Activated CD4-positive, alpha-beta T cell treated with anti-CD3 and anti-CD28 coated beads, Interleukin-2, amount 50 U/mL, for 4 hours (primary cell): ENCODE data around the gene KCTD5.
"Not testable (repeated sequence)": the region's sequence is repeated elsewhere in the genome, so short reads cannot be mapped to it uniquely, and the experiment has no call there.

Experiments
- DNase-seq, 2 experiments: peaks; one replicate each; pipeline ENCODE4 v3.0.0-alpha.2; 2020

KCTD5 gene

GRCh38 chr16:2682209-2683021, at the start of gene KCTD5:
KCTD5 (plus strand) TSS chr16:2682523; CDS start chr16:2682549, 26 bp downstream.
- DNase-seq = peak; percentile 95 to 96

GRCh38 chr16:2639071-2639721, 43.1 kb upstream of the KCTD5 start:
- DNase-seq = peak; percentile 57 to 59

GRCh38 chr16:2639722-2640072, 42.6 kb upstream of the KCTD5 start:
- not testable (repeated sequence) for DNase-seq

GRCh38 chr16:2642561-2642960, 39.8 kb upstream of the KCTD5 start:
- not testable (repeated sequence) for DNase-seq

GRCh38 chr16:2644754-2645453, 37.4 kb upstream of the KCTD5 start:
- DNase-seq = not testable (repeated sequence)

- DNase-seq = not testable (repeated sequence)
These were observed 31.0 kb upstream of the KCTD5 start for GRCh38 chr16:2651268-2651871.

- not testable (repeated sequence) for DNase-seq
These were observed 28.4 kb upstream of the KCTD5 start for GRCh38 chr16:2653915-2654314.

GRCh38 chr16:2654949-2655348, 27.4 kb upstream of the KCTD5 start:
- DNase-seq = not testable (repeated sequence)

GRCh38 chr16:2656985-2657384, 25.3 kb upstream of the KCTD5 start:
- DNase-seq = no peak

- not testable (repeated sequence) for DNase-seq
These were observed 24.5 kb upstream of the KCTD5 start for GRCh38 chr16:2657803-2658202.

- not testable (repeated sequence) for DNase-seq
These were observed 22.8 kb upstream of the KCTD5 start for GRCh38 chr16:2659560-2659959.

GRCh38 chr16:2660014-2660662, 22.2 kb upstream of the KCTD5 start:
- not testable (repeated sequence) for DNase-seq

- peak; percentile 23 to 37 for DNase-seq
These were observed 21.5 kb upstream of the KCTD5 start for GRCh38 chr16:2660755-2661373.

GRCh38 chr16:2663553-2664546, 18.5 kb upstream of the KCTD5 start:
- DNase-seq = peak; percentile 45 to 60

- DNase-seq = no peak
These were observed 17.7 kb upstream of the KCTD5 start for GRCh38 chr16:2664574-2664982.

GRCh38 chr16:2666671-2667070, 15.7 kb upstream of the KCTD5 start:
- DNase-seq = not testable (repeated sequence)

- not testable (repeated sequence) for DNase-seq
These were observed 12.7 kb upstream of the KCTD5 start for GRCh38 chr16:2669587-2669986.

GRCh38 chr16:2670017-2670416, 12.3 kb upstream of the KCTD5 start:
- peak; percentile 61 to 63 for DNase-seq

- DNase-seq = peak in 1 of 2 experiments; percentile 14
These were observed 11.1 kb upstream of the KCTD5 start for GRCh38 chr16:2671193-2671592.

GRCh38 chr16:2671741-2672140, 10.6 kb upstream of the KCTD5 start:
- DNase-seq = no peak
